DMS79 (cell line): Measurements from ENCODE around the gene PCDHA7.
"Not testable (repeated sequence)": the region's sequence is repeated elsewhere in the genome, so short reads cannot be mapped to it uniquely, and the experiment has no call there.

Source experiments
- DNase-seq: peaks from one replicate; lab custom pipeline; 2025; lab: John Stamatoyannopoulos, UW

The PCDHA7 gene

GRCh38 chr5:140833993-140834392 is at the start of gene PCDHA7:
TSS of gene PCDHA7 (plus strand) at chr5:140834269. CDS start at chr5:140834384, 115 bp downstream.
- no peak for DNase-seq

GRCh38 chr5:140785905-140786686 is 48.0 kb upstream of the PCDHA7 start, which contains the start of gene PCDHA1:
TSS of gene PCDHA1 (plus strand) at chr5:140786140.
- DNase-seq = no peak

GRCh38 chr5:140787422-140787821 is 46.6 kb upstream of the PCDHA7 start:
- not testable (repeated sequence) for DNase-seq

DNA sequence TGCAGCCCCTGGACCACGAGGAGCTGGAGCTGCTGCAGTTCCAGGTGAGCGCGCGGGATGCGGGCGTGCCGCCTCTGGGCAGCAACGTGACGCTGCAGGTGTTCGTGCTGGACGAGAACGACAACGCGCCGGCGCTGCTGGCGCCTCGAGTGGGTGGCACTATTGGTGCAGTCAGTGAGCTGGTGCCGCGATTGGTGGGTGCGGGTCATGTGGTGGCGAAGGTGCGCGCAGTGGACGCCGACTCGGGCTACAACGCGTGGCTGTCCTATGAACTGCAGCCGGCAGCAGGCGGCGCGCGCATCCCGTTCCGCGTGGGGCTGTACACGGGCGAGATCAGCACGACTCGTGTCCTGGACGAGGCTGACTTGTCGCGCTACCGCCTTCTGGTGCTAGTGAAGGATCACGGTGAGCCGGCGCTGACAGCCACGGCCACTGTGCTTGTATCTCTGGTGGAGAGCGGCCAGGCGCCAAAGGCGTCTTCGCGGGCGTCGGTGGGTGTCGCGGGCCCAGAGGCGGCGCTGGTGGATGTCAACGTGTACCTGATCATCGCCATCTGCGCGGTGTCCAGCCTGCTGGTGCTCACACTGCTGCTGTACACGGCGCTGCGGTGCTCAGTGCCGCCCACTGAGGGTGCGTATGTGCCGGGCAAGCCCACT is 46.1 kb upstream of the PCDHA7 start:
- not testable (repeated sequence) for DNase-seq

DNA sequence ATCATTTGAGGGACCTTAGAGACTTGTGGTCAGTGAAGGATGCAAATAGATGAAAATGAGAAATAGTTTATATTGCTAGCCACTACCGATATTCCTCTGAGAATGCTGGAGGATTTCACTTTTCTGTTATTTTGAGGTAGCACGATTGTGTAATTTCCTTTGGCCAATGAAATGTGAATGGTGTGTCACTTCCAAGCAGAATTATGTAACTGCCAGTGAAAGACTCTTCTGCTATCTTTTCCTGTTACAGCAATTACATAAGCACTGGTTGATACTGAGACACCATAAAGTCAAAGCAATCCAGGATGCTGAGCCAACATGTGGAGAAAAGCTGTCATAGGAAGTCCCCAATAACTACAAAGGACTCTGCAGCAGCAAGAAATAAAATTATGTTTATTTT is 43.0 kb upstream of the PCDHA7 start:
- no peak for DNase-seq

GRCh38 chr5:140794595-140795258 is 39.3 kb upstream of the PCDHA7 start, which contains the start of gene PCDHA2:
TSS of gene PCDHA2 (plus strand) at chr5:140794852.
- no peak for DNase-seq

DNA sequence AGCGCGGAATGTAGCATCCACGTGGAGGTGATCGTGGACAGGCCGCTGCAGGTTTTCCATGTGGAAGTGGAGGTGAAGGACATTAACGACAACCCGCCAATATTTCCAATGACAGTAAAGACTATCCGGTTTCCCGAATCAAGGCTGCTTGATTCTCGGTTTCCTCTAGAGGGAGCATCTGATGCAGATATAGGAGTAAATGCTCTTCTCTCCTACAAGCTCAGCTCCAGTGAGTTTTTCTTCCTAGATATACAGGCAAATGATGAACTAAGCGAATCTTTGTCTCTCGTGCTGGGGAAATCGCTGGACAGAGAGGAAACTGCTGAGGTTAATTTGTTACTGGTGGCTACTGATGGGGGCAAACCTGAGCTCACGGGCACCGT is 38.8 kb upstream of the PCDHA7 start:
- DNase-seq = no peak

GRCh38 chr5:140796072-140796717 is 37.9 kb upstream of the PCDHA7 start:
- not testable (repeated sequence) for DNase-seq

DNA sequence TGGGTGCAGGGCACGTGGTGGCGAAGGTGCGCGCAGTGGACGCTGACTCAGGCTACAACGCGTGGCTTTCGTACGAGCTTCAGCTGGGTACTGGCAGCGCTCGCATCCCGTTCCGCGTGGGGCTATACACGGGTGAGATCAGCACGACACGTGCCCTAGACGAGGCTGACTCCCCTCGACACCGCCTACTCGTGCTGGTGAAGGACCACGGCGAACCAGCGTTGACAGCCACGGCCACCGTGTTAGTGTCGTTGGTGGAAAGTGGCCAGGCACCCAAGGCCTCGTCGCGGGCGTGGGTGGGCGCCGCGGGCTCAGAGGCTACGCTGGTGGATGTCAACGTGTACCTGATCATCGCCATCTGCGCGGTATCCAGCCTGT is 37.4 kb upstream of the PCDHA7 start:
- no peak for DNase-seq

DNA sequence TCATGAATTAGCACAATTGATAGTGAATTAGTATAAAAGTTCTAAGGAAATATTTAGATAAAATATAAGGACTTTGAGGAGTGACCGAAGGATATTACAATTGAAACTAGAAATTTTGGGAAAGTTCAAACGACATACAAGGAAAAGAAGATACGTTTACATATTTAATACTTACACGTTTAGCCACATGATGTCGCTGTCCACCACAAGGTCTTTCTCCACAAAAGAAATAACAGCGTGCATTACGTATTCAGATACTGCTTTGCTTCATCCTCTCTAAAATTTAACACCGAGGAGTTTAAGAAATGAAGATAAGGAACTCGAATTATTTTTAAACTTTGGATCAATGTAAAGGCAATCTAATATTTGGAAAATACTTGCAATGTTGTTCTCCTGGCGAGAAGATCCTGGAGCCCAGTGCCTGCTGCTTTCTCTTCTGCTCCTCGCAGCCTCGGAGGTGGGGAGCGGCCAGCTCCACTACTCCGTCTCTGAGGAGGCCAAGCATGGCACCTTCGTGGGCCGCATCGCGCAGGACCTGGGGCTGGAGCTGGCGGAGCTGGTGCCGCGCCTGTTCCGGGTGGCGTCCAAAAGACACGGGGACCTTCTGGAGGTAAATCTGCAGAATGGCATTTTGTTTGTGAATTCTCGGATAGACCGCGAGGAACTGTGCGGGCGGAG is 33.1 kb upstream of the PCDHA7 start, which contains the start of gene PCDHA3:
Gene PCDHA3, plus strand, starts transcription at position 242 of the 678 bp plus-strand sequence.
- no peak for DNase-seq

- no peak for DNase-seq
Observed at GRCh38 chr5:140801494-140801841, 32.6 kb upstream of the PCDHA7 start.

DNA sequence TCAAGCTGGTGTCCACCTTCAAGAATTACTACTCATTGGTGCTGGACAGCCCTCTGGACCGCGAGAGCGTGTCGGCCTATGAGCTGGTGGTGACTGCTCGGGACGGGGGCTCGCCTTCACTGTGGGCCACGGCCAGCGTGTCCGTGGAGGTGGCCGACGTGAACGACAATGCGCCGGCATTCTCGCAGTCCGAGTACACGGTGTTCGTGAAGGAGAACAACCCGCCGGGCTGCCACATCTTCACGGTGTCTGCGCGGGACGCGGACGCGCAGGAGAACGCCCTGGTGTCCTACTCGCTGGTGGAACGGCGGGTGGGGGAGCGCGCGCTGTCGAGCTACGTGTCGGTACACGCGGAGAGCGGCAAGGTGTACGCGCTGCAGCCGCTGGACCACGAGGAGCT is 31.7 kb upstream of the PCDHA7 start:
- DNase-seq = not testable (repeated sequence)

DNA sequence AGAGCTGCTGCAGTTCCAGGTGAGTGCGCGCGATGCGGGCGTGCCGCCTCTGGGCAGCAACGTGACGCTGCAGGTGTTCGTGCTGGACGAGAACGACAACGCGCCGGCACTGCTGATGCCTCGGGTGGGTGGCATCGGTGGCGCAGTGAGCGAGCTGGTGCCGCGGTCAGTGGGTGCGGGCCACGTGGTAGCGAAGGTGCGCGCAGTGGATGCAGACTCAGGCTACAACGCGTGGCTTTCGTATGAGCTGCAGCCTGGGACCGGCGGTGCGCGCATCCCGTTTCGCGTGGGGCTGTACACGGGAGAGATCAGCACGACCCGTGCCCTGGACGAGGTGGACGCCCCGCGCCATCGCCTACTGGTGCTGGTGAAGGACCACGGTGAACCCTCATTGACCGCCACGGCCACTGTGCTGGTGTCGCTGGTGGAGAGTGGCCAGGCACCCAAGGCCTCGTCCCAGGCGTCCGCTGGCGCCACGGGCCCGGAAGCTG is 31.2 kb upstream of the PCDHA7 start:
- DNase-seq = no peak

- no peak for DNase-seq
Observed at GRCh38 chr5:140806834-140807775, 27.0 kb upstream of the PCDHA7 start, which contains the start of gene PCDHA4. TSS of gene PCDHA4 (plus strand) at chr5:140807068.

DNA sequence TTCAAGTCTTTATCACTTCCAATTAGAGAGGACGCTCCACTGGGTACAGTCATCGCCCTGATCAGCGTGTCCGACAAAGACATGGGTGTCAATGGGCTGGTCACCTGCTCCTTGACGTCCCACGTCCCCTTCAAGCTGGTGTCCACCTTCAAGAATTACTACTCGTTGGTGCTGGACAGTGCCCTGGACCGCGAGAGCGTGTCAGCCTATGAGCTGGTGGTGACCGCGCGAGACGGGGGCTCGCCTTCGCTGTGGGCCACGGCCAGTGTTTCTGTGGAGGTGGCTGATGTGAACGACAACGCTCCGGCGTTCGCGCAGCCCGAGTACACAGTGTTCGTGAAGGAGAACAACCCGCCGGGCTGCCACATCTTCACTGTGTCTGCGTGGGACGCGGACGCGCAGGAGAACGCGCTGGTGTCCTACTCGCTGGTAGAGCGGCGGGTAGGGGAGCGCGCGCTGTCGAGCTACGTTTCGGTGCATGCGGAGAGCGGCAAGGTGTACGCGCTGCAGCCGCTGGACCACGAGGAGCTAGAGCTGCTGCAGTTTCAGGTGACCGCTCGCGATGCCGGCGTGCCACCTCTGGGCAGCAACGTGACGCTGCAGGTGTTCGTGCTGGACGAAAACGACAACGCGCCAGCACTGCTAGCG is 25.7 kb upstream of the PCDHA7 start:
- not testable (repeated sequence) for DNase-seq

DNA sequence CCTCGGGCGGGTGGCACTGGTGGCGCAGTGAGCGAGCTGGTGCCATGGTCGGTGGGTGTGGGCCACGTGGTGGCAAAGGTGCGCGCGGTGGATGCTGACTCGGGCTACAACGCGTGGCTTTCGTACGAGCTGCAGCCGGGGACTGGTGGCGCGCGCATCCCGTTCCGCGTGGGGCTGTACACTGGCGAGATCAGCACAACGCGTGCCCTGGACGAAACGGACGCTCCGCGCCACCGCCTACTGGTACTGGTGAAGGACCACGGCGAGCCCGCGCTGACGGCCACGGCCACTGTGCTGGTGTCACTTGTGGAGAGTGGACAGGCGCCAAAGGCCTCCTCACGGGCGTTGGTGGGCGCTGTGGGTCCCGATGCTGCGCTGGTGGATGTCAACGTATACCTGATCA is 25.2 kb upstream of the PCDHA7 start:
- DNase-seq = no peak

DNA sequence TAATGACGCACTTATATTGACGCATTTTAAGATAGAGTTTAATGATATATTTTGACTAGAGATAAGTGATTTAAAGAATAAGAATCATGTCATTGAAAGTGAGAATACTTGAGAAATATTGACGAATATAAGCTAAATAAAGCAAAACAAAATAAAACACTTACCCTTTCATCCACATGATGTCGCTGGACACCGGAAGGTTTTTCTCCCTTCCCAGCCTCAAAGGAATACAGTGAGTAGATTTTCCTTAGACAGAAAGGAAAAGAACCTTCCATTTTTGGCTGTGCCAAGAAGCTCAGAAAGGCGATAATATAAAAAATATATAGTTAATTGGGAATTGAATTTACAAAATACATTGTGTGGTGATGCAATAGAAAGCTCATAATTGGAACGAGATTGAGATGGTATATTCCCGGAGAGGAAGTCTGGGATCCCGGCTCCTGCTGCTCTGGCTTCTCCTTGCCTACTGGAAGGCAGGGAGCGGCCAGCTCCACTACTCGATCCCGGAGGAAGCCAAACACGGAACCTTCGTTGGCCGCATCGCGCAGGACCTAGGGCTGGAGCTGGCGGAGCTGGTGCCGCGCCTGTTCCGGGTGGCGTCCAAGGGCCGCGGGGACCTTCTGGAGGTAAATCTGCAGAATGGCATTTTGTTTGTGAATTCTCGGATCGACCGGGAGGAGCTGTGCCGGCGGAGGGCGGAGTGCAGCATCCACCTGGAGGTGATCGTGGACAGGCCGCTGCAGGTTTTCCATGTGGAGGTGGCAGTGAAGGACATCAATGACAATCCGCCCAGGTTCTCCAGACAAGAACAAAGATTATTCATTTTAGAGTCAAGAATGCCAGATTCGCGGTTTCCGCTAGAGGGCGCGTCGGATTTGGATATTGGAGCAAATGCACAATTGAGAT is 12.4 kb upstream of the PCDHA7 start, which contains the start of gene PCDHA5:
Gene PCDHA5, plus strand, starts transcription at position 239 of the 906 bp plus-strand sequence.
- no peak for DNase-seq

DNA sequence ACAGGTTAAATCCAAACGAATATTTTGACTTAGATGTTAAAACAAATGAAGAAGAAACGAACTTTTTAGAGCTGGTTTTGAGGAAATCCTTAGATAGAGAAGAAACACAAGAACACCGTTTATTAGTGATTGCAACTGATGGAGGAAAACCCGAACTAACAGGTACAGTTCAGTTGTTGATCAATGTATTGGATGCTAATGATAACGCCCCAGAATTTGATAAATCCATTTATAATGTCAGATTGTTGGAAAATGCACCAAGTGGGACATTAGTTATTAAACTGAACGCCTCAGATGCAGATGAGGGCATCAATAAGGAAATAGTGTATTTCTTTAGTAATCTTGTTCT is 11.8 kb upstream of the PCDHA7 start:
- DNase-seq = no peak

GRCh38 chr5:140822969-140823368 is 11.1 kb upstream of the PCDHA7 start:
- not testable (repeated sequence) for DNase-seq
